Stomach (tissue), 4 donors: ENCODE measurements around the gene ARID1B.

Source experiments
- CTCF ChIP-seq, 7 experiments: fragments of 450-650 bp in 4 of 7; fragments of 200-600 bp in 3 of 7; sonication (generic) in 3 of 7; IDR thresholded peaks; one replicate each; pipeline ENCODE4 v1.5.1; 2016 to 2019; ENCODE audit warnings: antibody characterized with exemption in 7 of 7, control low read depth in 2 of 7, mild to moderate bottlenecking in 1 of 7
- EP300 ChIP-seq: sonication (generic); formaldehyde crosslinking; IDR thresholded peaks from one replicate; pipeline ENCODE4 v1.6.1; 2017; ENCODE audit warnings: antibody characterized with exemption

GRCh38 chr6:156840136-156840535 lies 63.0 kb downstream of the ARID1B start:
- no peak for TF ChIP-seq CTCF (IDR thresholded peaks at IDR 0.05)
- TF ChIP-seq EP300: no peak
